GM12872 (cell line): ENCODE data around the gene PRSS21.

Experiments
- TF ChIP-seq, protein P1 (sequence below): IDR thresholded peaks from 3 replicates; pipeline ENCODE4 v1.5.1; 2011; ENCODE audit warnings: low read depth, mild to moderate bottlenecking, low read length, moderate library complexity; ENCODE audit not compliant: insufficient read depth

PRSS21 gene

DNA sequence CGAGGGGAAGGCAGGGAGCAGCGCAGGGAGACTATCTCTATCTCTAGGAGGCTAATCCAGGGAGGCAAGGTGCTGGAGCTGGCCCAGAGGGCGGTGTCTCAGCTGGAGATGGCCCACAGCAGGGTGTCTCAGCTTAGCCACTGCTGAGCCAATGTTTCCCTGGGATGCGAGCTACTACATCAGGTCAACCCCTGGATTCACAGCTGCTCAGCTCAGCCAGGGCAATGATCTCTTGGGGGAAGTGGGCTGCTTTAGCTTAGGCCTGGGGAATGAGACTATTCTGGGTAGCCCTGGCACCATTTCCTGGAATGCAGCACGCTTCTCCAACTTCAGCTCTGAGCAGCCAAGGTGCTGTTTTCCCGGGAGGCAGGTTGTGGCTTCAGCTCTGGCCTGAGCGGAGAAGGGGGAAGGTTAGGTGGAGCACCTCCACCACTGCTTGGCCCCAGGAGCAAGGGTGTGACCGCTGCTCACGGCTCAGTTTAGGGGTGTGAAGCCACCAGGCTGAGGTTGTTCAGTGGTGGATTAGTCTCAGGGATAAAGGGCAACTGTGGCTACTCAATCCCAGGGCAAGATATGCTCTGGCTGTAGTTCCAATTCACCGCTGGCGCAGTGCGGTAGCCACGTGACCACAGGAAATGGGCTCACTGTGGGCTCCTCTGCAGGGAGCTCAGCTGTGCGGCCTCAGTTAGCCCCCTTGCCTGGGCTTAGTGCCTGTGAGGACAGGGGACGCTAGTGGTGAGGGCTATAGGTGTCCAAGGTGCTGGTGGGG is 5.2 kb upstream of the PRSS21 start:
- TF ChIP-seq, protein P1, sequence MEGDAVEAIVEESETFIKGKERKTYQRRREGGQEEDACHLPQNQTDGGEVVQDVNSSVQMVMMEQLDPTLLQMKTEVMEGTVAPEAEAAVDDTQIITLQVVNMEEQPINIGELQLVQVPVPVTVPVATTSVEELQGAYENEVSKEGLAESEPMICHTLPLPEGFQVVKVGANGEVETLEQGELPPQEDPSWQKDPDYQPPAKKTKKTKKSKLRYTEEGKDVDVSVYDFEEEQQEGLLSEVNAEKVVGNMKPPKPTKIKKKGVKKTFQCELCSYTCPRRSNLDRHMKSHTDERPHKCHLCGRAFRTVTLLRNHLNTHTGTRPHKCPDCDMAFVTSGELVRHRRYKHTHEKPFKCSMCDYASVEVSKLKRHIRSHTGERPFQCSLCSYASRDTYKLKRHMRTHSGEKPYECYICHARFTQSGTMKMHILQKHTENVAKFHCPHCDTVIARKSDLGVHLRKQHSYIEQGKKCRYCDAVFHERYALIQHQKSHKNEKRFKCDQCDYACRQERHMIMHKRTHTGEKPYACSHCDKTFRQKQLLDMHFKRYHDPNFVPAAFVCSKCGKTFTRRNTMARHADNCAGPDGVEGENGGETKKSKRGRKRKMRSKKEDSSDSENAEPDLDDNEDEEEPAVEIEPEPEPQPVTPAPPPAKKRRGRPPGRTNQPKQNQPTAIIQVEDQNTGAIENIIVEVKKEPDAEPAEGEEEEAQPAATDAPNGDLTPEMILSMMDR = no peak

DNA sequence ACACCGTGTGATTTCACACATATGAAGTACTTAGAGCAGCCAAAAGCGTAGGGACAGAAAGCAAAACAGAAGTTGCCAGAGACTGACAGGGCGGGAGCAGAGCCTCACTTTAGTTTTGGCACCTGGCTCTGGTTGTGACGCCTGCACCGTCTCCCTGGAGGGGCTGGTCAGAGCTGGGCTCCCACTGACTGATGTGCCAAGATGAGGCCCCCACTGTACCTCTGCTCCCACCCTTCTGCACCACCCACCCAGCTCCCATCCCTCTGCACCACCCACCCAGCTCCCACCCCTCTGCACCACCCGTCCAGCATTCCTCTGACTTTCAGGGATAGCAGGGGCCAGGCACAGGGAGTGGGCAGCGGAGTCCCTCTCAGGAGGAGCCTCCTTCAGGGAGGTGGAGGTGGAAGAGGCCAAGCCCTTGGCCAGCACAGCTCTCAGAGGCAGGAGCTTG is 3.2 kb upstream of the PRSS21 start:
- TF ChIP-seq, protein P1 = no peak

DNA sequence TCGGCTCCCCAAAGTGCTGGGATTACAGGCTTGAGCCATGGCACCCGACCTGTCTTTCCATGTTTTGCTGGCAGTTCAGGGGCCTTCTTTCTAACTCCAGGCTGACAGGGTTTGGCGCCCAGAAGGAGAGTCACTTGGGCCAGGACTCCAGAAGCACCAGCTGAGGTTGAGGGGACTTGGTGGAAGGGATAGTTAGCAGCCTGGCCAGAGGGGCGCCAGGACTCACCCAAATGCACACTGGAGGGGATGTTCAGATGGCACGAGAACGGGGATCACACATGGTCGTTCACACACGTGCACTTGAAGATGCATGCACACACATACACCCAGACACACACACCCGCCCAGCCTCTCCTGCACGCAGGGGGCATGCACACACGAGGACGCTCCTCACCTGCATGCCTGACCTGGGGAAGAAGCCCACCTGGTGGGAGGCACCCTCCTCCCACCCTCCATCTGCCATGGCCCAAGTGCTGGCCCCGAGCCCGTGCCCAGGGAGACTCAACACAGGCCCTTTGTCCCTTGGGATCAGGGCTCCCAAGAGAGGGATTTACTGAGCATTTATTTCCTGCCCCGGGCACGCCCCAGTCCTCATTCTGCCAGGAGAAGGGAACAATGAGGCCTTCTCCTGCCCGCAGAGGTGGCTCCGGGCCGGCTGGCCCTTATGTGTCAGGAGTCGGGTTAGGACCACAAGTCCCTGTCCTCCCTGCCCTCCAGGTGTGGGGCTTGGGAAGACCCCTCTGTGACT is 2.3 kb upstream of the PRSS21 start:
- TF ChIP-seq, protein P1 = no peak

DNA sequence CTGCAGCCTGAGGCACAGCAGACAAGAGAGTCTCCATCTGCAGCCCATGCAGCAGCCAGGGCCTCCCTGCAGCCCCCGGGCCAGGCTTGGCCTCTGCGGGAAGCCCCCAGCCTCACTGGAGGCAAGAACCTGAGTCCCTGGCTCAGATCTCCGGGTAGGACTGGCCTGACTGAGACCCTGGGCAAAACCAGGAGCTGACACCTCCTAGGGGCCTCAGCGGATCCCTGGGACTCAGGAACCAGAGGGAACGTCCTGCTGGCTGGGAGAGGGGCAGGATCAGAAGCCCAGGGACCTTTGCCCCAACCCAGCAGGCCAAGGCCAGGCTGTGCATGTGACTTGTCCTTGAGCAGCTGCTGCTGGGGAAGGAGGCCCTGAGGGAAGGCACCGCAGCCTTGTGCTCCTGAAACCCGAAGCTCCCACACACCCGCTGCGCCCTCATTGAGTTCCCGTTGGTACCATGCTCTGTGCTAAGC is 1.7 kb upstream of the PRSS21 start:
- TF ChIP-seq, protein P1 = no peak

DNA sequence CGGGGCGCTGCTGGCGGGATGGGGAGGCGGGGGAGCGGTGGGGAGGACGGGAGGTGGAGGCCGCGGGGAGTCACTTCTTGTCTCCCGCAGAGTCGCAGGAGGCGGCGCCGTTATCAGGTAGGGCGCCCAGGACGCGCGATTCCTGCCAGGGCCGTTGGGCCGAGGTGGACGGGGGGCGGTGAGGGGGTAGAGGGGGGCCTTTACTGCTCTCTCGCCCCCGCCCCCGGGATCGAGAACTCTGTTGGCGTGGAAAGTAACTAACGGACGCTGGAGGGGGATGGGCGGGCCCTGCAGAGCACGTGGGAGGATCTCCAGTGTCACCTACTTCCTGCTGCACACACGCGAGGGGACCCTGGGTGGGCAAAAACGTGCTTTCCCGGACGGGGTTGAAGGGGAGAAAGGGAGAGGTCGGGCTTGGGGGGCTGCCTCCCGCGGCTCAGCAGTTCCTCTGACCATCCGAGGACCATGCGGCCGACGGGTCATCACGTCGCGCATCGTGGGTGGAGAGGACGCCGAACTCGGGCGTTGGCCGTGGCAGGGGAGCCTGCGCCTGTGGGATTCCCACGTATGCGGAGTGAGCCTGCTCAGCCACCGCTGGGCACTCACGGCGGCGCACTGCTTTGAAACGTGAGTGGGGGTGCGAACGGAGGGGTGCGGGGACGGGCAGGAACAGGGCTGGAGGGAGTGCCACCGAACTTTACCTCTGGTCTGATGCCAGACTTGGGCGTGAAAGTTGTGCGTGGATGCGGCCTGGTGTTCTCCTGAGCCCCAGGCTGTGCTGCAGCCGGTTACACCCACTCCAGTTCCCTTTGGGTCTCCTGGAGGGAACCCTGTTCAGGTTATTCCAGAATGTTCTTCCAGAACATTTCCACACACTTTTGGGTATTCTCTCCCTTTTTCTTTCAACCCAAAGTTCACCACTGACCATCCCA is 569 bp downstream of the PRSS21 start:
- TF ChIP-seq, protein P1 = no peak

DNA sequence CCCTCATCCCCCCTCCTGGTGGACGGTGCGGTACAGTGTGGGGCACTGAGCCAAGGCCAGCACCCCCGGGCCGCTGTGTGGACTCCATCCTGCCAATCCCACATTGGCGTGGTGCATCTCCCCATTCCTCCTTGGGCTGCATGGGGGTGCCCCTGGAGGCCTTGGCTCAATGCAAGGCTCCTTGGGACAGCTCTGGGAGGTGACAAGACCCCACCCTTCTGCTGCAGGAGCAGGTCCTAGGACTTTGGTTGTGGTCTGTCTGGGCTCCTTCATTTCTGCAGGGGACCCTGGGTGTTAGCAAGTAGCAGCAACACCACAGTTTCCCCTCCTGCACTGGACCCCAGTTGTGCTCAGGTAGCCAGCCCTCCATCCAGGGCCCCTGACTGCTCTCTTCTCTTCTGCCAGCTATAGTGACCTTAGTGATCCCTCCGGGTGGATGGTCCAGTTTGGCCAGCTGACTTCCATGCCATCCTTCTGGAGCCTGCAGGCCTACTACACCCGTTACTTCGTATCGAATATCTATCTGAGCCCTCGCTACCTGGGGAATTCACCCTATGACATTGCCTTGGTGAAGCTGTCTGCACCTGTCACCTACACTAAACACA is 1.3 kb downstream of the PRSS21 start:
- TF ChIP-seq, protein P1 = no peak
